ENCODE data around the gene SNX11.

The SNX11 gene

DNA sequence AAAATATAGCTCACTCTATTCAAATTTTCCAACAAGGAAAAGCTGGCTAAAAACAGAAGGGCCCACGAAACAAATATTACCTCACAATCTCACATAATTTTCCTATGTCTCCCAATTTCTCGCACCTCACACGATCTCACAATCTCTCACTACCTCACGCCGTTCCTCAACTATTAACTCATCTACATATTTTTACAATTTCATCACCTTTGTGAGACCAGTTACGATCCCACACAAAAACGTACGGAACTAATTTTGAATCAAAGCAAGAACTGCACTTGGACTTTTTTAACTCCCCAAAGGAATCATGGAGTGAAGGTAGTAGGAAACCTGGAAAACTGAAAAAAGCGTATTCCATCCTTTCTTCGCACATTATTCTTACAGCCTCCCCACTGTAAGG lies 7.4 kb upstream of the SNX11 start:
- DNase-seq (ENCODE audit: low read depth) = no peak

DNA sequence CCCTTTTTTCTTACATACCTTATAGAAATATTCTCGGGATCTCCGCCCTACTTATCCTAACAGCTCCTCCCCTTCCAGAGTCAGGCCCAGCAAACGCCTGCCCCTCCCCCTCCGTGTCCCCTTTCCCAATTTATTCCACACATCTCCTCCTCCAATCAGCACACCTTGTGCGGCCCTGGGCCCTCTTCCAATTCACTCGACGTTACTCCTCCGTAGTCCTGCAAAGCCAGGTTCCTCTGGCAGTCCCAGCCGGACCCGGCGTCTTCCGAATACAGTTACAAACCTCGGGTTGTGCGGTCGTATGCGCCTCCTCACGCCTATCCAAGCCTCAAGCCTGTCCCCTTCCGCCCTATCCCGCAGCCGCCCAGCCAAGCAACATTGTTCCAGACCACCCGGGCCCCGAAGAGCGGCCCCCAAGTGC lies 7.0 kb upstream of the SNX11 start:
- DNase-seq (ENCODE audit: low read depth) = no peak

DNA sequence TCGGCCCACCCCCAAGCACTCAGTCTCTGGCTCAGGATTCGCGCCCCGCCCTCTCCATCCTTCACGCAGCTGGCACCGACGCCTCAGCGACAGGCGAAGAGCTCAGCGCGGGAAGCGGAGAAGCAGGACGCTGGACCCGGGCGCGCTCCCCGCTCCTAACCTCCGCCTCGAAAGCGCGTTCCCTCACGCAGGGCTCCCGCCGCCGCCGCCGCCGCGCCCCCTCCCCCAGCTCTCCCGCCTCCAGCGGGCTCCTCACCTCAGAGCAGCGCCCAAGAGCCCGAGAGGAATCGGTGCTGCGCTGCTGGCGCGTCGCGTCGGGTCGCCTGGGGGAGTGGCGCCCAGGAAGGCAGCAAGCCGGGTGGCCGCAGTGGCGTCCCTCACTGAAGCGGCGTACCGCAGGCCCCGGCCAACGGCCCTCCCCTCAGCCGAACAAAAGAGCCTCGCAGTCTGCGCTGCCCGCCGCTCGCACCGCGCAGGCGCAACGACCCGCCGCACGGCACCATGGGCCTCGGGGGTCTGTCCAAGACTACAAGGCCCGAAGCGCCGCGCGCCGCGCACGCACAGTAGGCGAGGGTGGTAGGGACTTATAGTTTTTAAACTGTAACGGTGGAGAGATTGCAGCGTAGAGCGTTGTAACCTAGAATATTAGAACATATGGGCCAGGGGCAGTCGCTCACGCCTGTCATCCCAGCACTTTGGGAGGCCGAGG lies 6.4 kb upstream of the SNX11 start, which contains the start of gene CBX1:
Gene CBX1 (minus strand): TSS at position 467 of the 709 bp plus-strand sequence. CDS start 24,474 bp downstream, outside the sequence.
- peak; percentile 86 for DNase-seq (ENCODE audit: low read depth)

DNA sequence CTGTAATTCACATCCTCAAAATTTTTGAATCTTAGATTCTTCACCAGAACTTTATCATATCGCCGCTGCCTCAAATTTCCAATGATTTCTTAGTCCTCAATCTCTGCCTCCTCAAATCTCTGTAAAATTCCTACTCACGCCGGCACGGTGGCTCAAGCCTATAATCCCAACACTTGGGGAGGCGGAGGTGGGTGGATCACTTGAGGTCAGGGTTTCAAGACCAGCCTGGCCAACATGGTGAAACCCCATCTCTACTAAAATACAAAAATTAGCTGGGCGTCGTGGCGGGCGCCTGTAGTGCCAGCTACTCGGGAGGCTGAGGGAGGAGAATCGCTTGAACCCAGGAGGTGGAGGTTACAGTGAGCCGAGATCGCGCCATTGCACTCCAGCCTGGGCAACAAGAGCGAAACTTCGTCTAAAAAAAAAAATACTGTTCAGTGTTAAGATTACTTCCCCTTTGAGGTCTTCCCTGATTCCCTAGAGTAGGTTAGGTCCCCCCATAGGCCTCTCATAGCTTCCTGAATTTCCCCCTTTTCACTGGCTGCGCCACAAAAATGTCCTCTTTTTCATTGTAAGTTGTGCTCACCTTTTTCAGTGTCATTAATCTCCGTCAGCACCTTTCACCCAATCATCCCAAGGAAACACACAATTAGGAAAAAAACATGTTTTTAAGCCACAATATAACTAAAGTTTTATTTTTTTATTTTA lies 5.4 kb upstream of the SNX11 start:
- no peak for DNase-seq (ENCODE audit: low read depth)

DNA sequence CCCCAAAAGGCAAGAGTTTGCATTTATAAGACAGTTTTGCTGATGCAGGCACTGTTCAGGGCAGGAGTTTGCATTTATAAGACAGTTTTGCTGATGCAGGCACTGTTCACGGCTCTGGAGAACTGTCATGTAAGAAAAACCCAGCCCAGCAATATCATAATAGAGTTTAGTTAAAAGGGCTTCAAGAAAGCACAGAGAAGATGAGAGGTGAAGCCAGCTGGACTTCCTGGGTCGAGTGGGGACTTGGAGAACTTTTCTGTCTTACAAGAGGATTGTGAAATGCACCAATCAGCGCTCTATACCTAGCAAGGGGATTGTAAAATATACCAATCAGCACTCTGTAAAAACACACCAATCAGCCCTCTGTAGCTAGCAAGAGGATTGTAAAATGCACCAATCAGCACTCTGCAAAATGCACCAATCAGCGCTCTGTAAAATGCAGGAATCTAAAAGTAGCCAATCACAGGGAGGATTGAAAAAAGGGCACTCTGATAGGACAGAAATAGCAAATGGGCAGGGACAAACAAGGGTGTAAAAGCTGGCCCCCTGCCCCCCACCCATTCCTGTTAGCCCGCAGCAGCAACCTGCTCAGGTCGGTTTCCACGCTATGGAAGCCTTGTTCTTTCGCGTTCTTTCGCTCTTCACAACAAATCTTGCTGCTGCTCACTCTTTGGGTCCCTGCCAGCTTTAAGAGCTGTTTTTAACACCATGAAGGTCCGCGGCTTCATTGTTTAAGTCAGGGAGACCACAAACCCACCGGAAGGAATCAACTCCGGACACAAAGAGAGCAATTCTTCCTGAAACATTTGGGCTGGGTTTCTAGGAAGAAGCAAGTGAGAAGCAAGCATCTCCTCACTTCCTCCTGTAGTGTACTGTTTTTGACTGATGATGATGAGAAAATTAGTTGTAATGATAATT lies 4.5 kb upstream of the SNX11 start:
- DNase-seq (ENCODE audit: low read depth) = no peak

DNA sequence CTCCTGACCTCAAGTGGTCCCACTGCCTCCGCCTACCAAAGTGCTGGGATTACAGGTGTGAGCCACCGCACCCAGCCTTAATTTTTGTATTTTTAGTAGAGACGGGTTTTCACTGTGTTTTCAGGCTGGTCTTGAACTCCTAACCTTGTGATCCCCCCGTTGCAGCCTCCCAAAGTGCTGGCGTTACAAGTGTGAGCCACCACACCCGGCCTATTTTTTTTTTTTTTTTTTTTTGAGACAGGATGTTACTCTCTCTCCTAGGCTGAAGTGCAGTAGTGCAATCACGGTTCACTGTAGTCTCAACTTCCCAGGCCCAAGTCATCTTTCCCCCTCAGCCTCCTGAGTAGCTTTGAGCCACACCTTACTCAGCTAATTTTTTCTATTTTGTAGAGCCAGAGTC lies 3.1 kb upstream of the SNX11 start:
- DNase-seq (ENCODE audit: low read depth) = no peak

DNA sequence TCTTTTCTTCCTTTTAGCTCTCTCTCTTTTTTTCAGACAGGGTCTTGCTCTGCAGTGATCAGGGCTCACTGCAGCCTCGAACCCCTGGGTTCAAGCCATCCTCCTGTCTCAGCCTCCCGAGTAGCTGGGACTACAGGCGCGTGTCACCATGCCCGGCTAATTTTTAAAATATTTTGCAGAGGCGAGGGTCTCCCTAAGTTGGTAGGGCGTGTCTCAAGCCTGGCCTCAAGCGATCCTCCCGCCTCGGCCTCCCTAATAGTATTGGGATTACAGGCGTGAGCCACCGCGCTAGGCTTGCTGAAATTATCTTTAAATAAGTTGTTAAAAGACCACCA lies 797 bp upstream of the SNX11 start:
- no peak for DNase-seq (ENCODE audit: low read depth)

DNA sequence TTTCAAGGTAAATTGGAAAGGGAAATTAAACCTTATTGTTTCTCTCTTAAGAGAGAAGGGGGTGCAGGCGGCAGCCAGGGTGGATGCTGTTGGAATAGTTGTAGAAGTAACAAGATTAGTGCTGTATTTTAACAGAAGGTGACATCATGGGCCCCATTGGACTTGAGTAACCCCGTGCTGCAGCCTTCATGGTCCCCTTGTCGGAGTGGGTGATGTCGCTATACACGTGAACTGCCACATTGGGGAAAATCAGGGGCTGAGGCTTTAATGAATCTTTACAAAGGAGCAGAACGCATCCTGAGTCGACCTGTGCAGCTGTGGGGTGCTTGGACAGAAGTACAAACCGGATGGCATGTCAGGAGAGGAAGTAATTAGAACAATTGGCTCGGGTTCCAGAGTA lies 3.2 kb downstream of the SNX11 start:
- DNase-seq (ENCODE audit: low read depth) = no peak

DNA sequence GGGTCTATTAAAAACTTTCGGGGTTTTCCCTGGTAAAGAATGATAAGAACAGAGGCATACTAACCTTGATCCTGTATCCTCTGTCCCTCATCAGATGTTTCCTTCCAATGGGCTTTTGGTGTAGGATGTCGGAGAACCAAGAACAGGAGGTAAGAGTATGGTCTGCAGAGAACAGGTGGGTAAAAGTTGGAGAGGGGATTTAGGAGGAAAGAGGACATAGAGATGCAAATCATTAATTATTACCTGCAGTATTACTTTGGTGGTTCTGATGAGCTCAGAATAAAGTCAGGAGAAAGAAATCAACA lies 4.3 kb downstream of the SNX11 start:
- DNase-seq (ENCODE audit: low read depth) = no peak

DNA sequence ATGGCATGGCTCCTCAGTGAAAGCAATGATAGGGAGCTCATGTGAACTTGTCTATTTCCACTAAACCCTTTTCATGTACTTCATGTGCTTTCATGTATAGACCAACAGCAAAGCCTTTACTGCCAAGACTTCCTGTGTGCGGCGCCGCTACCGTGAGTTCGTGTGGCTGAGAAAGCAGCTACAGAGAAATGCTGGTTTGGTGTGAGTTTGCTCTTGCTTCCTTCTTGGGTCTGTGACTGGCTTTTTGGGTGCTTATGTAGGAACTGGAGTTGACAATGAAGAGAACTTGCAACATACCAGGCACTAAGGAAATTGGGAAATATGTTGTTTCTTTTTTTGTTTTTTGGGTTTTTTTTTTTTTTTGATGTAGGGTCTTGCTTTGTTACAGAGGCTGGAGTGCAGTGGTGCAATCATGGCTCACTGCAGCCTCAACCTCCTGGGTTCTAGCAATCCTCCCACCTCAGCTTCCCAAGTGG lies 5.7 kb downstream of the SNX11 start:
- DNase-seq (ENCODE audit: low read depth) = no peak

DNA sequence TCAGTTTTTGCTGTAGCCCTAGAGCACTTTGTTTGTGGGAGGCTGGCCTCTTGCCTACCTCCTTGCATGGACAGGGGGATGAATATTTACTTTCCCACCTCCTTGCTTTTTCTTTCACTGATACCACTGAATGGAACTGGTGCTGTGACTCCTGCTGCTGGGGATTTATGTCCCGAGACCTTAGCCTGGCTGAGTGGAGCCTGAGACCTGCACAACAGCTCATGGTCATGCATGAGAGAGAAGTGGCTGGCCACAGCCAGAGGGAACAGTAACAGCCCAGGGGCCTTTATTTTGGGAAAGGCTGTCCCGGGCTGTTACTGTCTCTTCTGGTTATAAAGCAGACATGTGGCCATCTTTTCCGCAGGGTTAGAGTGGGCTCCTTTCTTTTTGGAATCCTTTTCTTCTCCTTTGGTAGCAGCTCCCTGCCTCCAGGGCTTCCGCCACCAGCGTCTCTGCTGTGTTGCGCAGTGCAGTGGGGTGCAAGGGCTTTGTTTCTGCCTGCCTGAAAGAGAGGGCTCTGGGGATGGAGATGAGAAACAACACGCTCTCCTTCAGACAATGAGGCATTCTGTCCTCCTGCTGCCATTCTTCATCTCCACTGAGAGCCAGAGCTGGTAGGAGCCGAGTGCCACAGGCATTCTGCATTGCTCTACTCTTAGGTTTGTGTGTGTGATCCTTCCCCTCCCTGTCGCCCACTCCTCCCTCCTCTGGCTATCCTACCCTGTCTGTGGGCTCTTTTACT lies 14.5 kb downstream of the SNX11 start:
- DNase-seq (ENCODE audit: low read depth) = no peak

DNA sequence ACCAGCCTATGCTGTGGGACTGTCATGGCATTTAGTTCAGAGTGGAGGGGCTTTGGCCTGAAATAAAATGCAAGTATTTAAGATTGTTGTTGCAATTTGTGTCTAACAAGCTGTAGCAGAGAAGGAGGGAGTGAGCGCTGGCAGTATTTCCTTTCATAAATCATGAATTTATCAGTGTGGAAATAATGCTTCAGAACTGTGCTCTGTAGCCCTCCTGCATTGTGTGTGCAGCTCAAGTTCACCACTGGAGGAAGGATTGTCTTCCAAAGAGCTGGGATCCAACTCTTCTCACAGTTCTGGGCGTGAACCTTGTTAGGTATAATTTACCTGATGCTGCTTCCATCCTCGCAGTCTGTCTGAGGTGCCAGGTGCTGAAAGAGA lies 15.1 kb downstream of the SNX11 start:
- no peak for DNase-seq (ENCODE audit: low read depth)

DNA sequence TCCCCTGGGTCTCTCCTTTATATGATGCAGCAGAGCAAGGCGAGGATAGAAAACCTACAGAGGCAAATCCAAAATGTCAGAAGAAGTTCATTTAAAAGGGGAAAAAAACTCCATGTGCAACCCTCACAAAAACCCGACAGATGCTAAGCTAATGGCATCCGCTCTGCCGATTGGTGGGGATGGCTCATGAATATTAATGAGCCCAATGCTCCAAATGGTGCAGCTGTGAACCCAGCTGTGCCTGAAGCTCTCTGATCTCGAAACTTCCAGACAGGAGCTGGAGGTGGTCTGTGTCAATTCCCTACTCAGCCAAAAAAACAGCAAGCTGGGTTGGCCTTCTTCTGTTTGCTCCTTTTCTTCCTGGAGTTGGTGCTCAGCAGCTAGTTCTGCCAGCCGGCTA lies 15.5 kb downstream of the SNX11 start:
- no peak for DNase-seq (ENCODE audit: low read depth)

DNA sequence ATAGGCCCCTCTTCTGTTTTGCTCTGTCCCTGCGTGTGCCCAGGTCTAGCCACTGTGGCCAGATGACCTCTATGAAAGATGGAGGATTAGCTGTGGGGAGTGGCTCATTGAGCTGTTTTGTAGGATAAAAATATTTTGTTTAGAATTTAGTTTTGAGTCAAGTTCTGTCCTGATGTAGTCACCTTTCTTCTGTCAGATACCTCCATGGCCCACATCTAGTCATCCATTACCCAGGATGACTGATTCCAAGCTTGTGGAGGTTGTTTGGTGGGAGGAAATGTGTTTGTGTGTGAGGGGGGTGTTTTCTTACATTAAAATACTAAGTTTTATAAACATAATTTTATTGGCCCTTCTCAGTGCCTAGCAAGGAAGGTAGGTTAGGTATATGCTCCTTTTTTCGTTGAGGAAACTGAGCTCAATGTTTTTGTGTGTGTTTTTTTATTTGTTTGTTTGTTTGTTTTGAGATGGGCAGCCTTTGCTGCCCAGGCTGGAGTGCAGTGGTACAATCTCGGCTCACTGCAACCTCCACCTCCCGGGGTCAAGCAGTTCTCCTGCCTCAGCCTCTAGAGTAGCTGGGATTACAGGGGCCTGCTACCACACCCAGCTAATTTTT lies 16.3 kb downstream of the SNX11 start:
- no peak for DNase-seq (ENCODE audit: low read depth)

DNA sequence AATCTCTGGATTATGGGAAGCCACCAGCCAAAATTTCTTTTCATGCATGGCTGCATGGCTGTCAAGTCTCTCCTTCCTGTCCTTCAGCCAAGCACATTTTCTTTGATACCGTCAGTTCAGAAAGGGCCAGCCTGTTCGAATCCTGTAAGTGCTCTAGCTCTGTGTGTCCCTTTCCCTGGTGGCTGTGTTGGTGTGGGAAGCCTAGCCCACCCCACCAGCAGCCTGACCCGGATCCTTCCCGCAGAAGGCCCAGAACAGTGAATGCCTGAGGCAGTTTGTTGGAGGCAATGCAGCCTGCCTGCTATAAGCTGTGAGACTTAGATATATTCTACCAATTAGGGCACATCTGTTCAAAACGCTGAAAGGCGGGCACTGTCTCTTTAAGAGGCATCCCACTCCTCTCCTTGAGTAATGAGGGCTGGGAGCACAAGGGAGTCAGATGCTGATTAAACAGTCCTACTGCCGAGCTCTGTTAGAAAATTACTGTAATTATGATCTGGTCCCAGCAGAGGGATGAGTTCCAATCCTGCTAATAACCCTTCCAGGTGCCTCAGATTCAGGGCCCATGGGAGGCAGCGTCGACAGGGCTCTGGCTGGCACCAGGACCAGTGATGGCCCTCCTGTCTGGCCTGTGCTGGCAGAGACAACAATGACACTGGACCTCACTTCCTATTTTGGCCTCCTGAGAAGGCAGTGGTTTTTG lies 18.4 kb downstream of the SNX11 start:
- DNase-seq (ENCODE audit: low read depth) = no peak

DNA sequence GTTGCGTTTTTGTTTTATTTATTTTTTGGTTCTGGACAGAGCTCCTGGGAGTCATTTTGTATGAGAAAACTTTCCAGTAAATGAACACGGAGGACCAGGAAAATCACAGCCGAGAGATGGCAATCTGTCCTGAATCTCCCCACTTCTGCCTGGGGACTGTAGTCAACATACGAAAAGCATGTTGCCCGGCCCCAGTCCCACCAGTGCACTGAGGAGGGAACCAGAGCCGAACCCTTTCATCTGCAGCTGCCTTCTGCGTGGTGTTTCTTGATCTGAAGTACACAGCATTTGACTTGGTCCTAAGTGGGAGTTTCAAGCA lies 18.9 kb downstream of the SNX11 start:
- no peak for DNase-seq (ENCODE audit: low read depth)

DNA sequence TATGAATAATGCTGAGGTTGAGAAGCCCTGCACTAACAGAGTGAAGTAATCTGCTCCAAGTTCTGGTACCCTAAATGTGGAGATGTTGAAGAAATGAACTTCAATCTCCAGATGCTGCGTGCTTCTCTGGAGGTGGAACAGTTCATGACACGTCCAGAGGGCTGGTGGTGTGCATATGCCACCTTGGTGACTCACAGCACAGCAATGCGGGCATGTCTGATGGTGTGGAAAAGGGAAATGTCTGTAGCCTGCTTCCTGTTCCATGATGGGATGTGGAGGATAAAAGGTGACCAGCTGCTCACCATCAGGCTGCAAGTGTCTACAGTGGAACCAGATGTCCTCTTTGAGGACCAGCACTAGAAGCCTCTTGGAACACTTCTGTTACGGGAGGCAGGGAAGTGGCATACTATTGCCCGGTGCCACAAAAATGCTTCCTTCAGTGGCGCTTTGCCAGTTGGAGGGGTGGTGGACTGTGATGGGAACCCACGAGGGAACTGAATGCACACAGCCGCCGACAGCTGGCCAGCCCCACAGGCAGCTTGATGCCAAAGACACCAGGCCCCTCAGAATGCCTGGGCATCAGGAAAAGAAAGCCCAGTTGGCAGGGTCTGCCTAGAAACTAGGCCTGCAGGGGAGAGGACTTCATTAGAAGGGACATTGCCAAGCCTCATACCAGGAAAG lies 19.9 kb downstream of the SNX11 start:
- no peak for DNase-seq (ENCODE audit: low read depth)

DNA sequence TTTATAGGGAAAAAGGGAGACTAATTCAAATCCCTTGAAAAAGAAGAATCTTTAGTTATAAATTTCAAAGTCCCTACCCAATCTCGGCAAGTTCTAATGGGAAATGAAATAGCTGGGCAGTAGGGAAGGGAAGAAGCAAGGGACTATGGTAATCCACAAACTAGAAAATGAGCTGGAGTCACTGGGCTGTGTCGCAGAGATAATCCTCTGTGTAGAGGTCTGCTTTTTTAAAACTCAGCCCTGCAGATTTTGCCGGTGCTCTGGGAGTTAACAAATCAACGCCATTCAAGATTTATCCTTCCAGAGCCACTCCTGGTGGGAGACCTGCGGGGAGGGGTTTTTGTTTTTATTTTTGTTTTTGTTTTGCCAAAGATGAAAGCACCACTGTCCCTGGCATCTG lies 20.8 kb downstream of the SNX11 start:
- DNase-seq (ENCODE audit: low read depth) = no peak

DNA sequence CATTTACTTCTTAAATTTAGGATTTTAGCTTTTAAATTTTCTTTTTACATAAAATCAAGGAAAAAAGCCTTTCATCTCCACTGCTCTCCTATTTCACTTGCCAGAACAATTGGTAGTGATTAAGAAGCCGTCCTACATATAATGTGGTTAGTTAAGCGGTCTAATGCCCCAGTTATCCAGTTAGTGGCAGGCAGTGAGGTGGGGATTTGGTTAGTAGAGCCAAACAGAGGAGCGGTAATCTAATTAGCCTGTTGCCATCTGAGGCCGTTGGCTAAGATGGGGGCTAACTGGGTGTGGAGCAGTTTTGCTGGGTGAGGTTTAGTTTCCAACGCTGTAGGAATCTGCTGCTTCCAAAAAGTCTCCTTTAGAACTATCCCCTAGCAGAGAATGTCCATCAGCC lies 22.4 kb downstream of the SNX11 start:
- DNase-seq (ENCODE audit: low read depth) = no peak

DNA sequence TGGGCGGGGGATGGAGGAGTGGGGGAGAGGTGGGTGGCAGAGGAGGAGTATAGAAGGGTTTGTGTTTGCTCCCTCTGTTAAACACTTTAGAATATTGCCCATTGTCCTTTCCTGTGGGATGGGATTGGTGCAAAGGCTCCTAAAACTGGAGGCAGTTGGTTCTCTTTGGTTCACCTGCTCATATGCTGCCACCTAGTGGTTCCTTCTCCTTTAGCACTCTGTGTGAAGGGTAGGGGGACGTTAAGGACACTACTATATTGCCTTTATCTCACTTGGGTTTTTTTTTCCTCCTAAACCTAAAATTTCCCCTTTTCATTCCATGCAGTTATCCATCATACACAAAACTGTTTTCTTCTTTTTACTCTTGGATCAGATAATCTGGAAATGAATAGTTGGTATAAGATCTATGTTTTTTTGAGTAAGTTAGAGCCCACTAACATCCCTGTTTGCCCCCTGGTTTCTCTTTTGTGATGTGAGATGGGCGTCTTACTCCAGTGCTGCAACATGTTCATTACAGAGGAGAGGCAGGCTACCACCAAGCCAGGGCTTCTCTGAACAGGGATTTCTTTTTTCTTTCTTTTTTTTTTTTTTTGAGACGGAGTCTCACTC lies 23.8 kb downstream of the SNX11 start:
- DNase-seq (ENCODE audit: low read depth) = no peak

All from stimulated activated CD8-positive, alpha-beta memory T cell treated with anti-CD3 and anti-CD28 coated beads, Interleukin-7, amount 100 ng/mL, for 24 hours (primary cell).